ENCODE results near the gene FIGNL2.

Gene FIGNL2

DNA sequence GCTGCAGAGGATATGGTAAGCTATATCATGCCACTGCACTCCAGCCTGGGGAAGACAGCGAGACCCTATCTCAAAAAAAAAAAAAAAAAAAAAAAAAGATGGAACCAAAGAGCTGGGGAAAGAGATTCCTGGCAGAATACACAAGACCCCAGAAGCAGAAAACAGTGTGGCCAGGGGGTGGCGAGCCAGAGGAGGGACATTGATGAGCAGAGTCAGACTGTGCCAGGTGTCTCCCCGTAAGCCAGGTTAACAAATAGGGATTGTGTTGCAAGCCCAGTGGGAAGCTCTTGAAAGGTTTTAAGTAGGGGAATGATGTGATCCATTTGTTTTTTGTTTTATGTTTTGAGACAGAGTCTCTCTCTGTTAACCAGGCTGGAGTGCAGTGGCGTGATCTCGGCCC is 56.1 kb downstream of the FIGNL2 start:
- H3K36me3 ChIP-seq (ENCODE audit: control insufficient read depth, insufficient read depth, low read length): no peaks in the 10 kb centered on the region
- no peaks in the 10 kb centered on the region for H3K4me1 ChIP-seq (ENCODE audit: control insufficient read depth, insufficient read depth, low read length)

GRCh38 chr12:51788876-51789275 is 59.6 kb downstream of the FIGNL2 start:
- no peaks in the 10 kb centered on the region for H3K36me3 ChIP-seq (ENCODE audit: control insufficient read depth, insufficient read depth, low read length)

More for the DNA sequence above, 56.1 kb downstream of the FIGNL2 start:
- Histone ChIP-seq H3K9me3 (ENCODE audit: control insufficient read depth, low read length) (no peaks in the 10 kb centered on the region), H3K27me3 (ENCODE audit: control insufficient read depth, insufficient read depth, low read length) (no peaks in the 10 kb centered on the region), H3K9ac (ENCODE audit: low read length) (no peak overlapping the region), H3K4me3 (ENCODE audit: low read length) (no peak overlapping the region)

GRCh38 chr12:51785906-51786305 is 62.6 kb downstream of the FIGNL2 start:
- H3K36me3 ChIP-seq (ENCODE audit: control insufficient read depth, insufficient read depth, low read length): no peaks in the 10 kb centered on the region
- no peak overlapping the region for H3K9ac ChIP-seq (ENCODE audit: low read length)
- no peak overlapping the region for H3K4me3 ChIP-seq (ENCODE audit: low read length)
- no peaks in the 10 kb centered on the region for H3K27me3 ChIP-seq (ENCODE audit: control insufficient read depth, insufficient read depth, low read length)
- no peaks in the 10 kb centered on the region for H3K9me3 ChIP-seq (ENCODE audit: control insufficient read depth, low read length)
- H3K4me1 ChIP-seq (ENCODE audit: control insufficient read depth, insufficient read depth, low read length): no peaks in the 10 kb centered on the region

More at GRCh38 chr12:51788876-51789275, 59.6 kb downstream of the FIGNL2 start:
- Histone ChIP-seq H3K27me3 (ENCODE audit: control insufficient read depth, insufficient read depth, low read length) (no peaks in the 10 kb centered on the region), H3K4me3 (ENCODE audit: low read length) (no peak overlapping the region), H3K9me3 (ENCODE audit: control insufficient read depth, low read length) (no peaks in the 10 kb centered on the region), H3K9ac (ENCODE audit: low read length) (no peak overlapping the region), H3K4me1 (ENCODE audit: control insufficient read depth, insufficient read depth, low read length) (no peaks in the 10 kb centered on the region)

DNA sequence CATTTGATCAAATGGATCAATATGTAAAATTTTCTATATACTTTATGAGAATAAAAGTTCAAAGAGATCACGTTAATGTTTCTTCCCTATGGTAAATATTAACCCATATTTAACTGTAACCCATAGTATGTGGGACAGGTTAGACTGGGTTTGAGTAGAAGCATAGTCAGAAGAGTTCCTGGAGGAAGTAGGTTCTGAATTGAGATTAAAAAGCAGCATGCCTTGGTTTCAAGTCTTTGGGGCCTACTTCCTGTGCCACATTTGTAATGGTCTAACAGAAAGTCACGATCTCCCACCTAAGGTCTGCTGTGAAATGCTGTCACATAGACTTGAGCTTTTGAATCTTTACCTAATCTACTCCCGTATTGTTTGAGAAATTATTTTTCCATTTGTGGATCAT is 63.8 kb downstream of the FIGNL2 start:
- no peaks in the 10 kb centered on the region for H3K4me1 ChIP-seq (ENCODE audit: control insufficient read depth, insufficient read depth, low read length)
- no peaks in the 10 kb centered on the region for H3K9me3 ChIP-seq (ENCODE audit: control insufficient read depth, low read length)
- H3K36me3 ChIP-seq (ENCODE audit: control insufficient read depth, insufficient read depth, low read length): no peaks in the 10 kb centered on the region
- no peak overlapping the region for H3K4me3 ChIP-seq (ENCODE audit: low read length)
- no peaks in the 10 kb centered on the region for H3K27me3 ChIP-seq (ENCODE audit: control insufficient read depth, insufficient read depth, low read length)
- H3K9ac ChIP-seq (ENCODE audit: low read length): no peak overlapping the region

DNA sequence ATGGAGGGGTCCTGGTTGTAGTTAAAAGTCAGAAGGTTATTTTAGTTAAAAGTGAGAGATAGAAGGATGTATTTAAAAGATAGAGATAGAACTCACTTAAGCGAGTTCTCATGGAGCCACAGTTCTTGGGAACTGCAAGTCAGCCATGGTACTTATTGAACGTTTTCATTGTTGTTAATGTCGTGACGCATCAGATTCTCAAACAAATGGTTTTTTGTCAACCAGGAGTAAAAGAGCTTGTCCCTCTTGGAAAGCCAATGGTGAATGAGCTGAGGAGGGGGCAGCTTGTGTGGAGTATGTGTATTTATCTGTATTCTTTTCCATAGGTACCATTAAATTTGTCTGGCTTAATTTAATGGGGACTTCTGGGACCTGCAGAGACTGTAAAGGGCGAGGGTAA is 68.6 kb downstream of the FIGNL2 start:
- Histone ChIP-seq H3K4me3 (ENCODE audit: low read length) (no peak overlapping the region), H3K27me3 (ENCODE audit: control insufficient read depth, insufficient read depth, low read length) (no peaks in the 10 kb centered on the region), H3K9me3 (ENCODE audit: control insufficient read depth, low read length) (no peaks in the 10 kb centered on the region), H3K36me3 (ENCODE audit: control insufficient read depth, insufficient read depth, low read length) (no peaks in the 10 kb centered on the region), H3K4me1 (ENCODE audit: control insufficient read depth, insufficient read depth, low read length) (no peaks in the 10 kb centered on the region), H3K9ac (ENCODE audit: low read length) (no peak overlapping the region)

DNA sequence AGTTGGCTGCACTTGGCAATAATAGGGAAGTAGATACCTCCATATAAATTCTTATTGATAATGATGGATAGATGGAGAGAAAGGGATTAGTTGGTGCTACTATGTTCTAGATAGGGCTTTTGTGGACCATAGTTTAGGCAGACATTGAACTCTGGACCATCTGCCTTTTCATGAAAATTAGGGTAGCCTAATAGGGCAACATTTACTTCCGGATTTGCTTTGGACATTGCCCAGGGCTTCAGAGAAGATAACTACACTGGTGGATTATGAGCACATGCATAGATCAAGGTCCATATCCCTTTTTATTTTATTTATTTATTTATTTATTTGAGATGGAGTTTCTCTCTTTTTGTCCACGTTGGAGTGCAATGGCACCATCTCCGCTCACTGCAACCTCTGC is 70.5 kb downstream of the FIGNL2 start:
- no peaks in the 10 kb centered on the region for H3K27me3 ChIP-seq (ENCODE audit: control insufficient read depth, insufficient read depth, low read length)
- H3K4me3 ChIP-seq (ENCODE audit: low read length): no peak overlapping the region
- H3K36me3 ChIP-seq (ENCODE audit: control insufficient read depth, insufficient read depth, low read length): no peaks in the 10 kb centered on the region
- H3K9me3 ChIP-seq (ENCODE audit: control insufficient read depth, low read length): no peaks in the 10 kb centered on the region
- H3K4me1 ChIP-seq (ENCODE audit: control insufficient read depth, insufficient read depth, low read length): no peaks in the 10 kb centered on the region
- H3K9ac ChIP-seq (ENCODE audit: low read length): no peak overlapping the region

GRCh38 chr12:51777457-51777856 is 71.1 kb downstream of the FIGNL2 start:
- H3K9me3 ChIP-seq (ENCODE audit: control insufficient read depth, low read length): no peaks in the 10 kb centered on the region
- H3K36me3 ChIP-seq (ENCODE audit: control insufficient read depth, insufficient read depth, low read length): no peaks in the 10 kb centered on the region
- no peak overlapping the region for H3K4me3 ChIP-seq (ENCODE audit: low read length)
- no peak overlapping the region for H3K9ac ChIP-seq (ENCODE audit: low read length)
- no peaks in the 10 kb centered on the region for H3K27me3 ChIP-seq (ENCODE audit: control insufficient read depth, insufficient read depth, low read length)
- H3K4me1 ChIP-seq (ENCODE audit: control insufficient read depth, insufficient read depth, low read length): no peaks in the 10 kb centered on the region

DNA sequence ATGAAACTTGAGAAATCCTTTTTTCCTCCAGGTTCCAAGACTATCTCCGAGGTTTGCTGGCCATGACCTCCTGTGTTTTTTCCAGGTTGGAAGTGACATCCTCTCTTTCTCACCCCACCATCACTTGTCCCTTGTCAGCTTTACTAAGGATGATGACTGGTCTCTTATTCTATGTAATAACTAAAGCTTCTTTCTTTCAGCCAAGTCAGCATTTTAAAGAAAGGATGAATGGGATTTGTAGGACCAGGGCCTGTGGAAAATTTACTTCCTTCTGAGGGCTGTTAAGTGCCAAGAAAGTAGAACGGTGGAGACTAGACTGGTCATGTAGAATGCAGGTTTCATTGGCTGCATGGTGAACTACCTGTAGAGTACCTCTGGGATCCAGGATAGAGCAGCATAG is 73.6 kb downstream of the FIGNL2 start:
- no peak overlapping the region for H3K4me3 ChIP-seq (ENCODE audit: low read length)
- no peaks in the 10 kb centered on the region for H3K36me3 ChIP-seq (ENCODE audit: control insufficient read depth, insufficient read depth, low read length)
- peaks cover 11% of the 10 kb centered on the region for H3K4me1 ChIP-seq (ENCODE audit: control insufficient read depth, insufficient read depth, low read length)

DNA sequence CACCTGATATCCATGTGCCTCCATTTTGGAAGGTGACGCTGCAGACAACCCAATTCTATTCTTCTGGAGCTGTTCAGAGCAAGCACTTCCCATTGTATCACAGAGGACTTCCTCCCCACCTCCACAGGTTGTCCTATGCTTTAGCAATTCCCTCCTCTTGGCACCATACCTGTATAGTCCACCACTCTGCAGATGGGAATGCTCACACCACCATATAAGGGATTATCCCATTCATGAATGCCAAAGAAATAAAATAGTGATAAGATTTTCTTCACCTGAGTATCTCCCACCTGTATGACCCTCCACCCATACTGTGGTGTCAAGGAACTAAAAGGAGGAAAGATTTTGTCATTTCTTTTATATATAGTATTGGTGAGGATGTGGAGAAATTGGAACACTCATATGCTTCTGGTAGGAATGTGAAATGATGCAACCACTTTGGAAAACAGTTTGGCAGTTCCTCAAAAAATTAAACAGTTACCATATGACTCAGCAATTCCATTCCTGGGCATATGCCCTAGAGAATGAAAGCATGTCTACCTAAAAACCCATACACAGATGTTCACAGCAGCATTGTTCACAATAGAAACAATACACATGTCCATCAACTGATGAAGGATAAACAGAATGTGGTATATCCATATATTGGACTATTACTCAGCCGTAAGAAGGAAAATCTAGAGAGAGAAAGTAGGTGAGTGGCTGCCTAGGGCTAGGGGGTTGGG is 75.2 kb downstream of the FIGNL2 start:
- Histone ChIP-seq H3K36me3 (ENCODE audit: control insufficient read depth, insufficient read depth, low read length) (no peaks in the 10 kb centered on the region), H3K9me3 (ENCODE audit: control insufficient read depth, low read length) (no peaks in the 10 kb centered on the region), H3K9ac (ENCODE audit: low read length) (no peak overlapping the region), H3K4me1 (ENCODE audit: control insufficient read depth, insufficient read depth, low read length) (peaks cover 11% of the 10 kb centered on the region), H3K27me3 (ENCODE audit: control insufficient read depth, insufficient read depth, low read length) (no peaks in the 10 kb centered on the region), H3K4me3 (ENCODE audit: low read length) (no peak overlapping the region)

More for the DNA sequence above, 73.6 kb downstream of the FIGNL2 start:
- no peaks in the 10 kb centered on the region for H3K27me3 ChIP-seq (ENCODE audit: control insufficient read depth, insufficient read depth, low read length)
- no peak overlapping the region for H3K9ac ChIP-seq (ENCODE audit: low read length)
- no peaks in the 10 kb centered on the region for H3K9me3 ChIP-seq (ENCODE audit: control insufficient read depth, low read length)

GRCh38 chr12:51771008-51771407 is 77.5 kb downstream of the FIGNL2 start:
- no peaks in the 10 kb centered on the region for H3K27me3 ChIP-seq (ENCODE audit: control insufficient read depth, insufficient read depth, low read length)
- no peaks in the 10 kb centered on the region for H3K36me3 ChIP-seq (ENCODE audit: control insufficient read depth, insufficient read depth, low read length)
- no peak overlapping the region for H3K9ac ChIP-seq (ENCODE audit: low read length)
- no peak overlapping the region for H3K4me3 ChIP-seq (ENCODE audit: low read length)
- no peaks in the 10 kb centered on the region for H3K9me3 ChIP-seq (ENCODE audit: control insufficient read depth, low read length)
- peaks cover 11% of the 10 kb centered on the region for H3K4me1 ChIP-seq (ENCODE audit: control insufficient read depth, insufficient read depth, low read length)

Measured in mucosa of stomach (tissue), 1 donor.